HG02642 (cell line): ENCODE data around the gene CARD19.

Experiments used
- ATAC-seq: cut with Tn5 transposase; IDR thresholded peaks from one replicate; pipeline ENCODE4 v1.9.1; 2021; ENCODE audit warnings: mild to moderate bottlenecking; ENCODE audit not compliant: unreplicated experiment, poor library complexity

The CARD19 gene

GRCh38 chr9:93117924-93118862 is 22.2 kb downstream of the CARD19 start:
- no peak for ATAC-seq

GRCh38 chr9:93118863-93119702 is 23.1 kb downstream of the CARD19 start:
- ATAC-seq, result no peak

- ATAC-seq, result no peak
Measured at GRCh38 chr9:93119703-93119952, 23.6 kb downstream of the CARD19 start.

- peak; percentile 85 for ATAC-seq
Measured at GRCh38 chr9:93119953-93120845, 24.2 kb downstream of the CARD19 start.

- ATAC-seq, result no peak
Measured at GRCh38 chr9:93120846-93121315, 24.9 kb downstream of the CARD19 start.

GRCh38 chr9:93121316-93122241 is 25.6 kb downstream of the CARD19 start:
- ATAC-seq, result no peak

GRCh38 chr9:93122721-93123221 is 26.8 kb downstream of the CARD19 start:
- ATAC-seq, result no peak

- no peak for ATAC-seq
Measured at GRCh38 chr9:93123561-93124283, 27.7 kb downstream of the CARD19 start.

GRCh38 chr9:93124793-93125192 is 28.8 kb downstream of the CARD19 start:
- no peak for ATAC-seq

GRCh38 chr9:93125331-93125894 is 29.4 kb downstream of the CARD19 start:
- ATAC-seq, result no peak

GRCh38 chr9:93126151-93126781 is 30.2 kb downstream of the CARD19 start:
- no peak for ATAC-seq

GRCh38 chr9:93126825-93127368 is 30.9 kb downstream of the CARD19 start:
- ATAC-seq, result no peak

- no peak for ATAC-seq
Measured at GRCh38 chr9:93127395-93127911, 31.4 kb downstream of the CARD19 start.

- no peak for ATAC-seq
Measured at GRCh38 chr9:93128011-93128714, 32.1 kb downstream of the CARD19 start.

- no peak for ATAC-seq
Measured at GRCh38 chr9:93128715-93129224, 32.8 kb downstream of the CARD19 start.

GRCh38 chr9:93129286-93129685 is 33.3 kb downstream of the CARD19 start:
- ATAC-seq, result no peak
